Measurements from ENCODE around the gene TMPRSS9.

- TF ChIP-seq CTCF (IDR thresholded peaks at IDR 0.05; ENCODE audit: low read length) (no peak), EZH2 (IDR thresholded peaks at IDR 0.05; ENCODE audit: borderline replicate concordance, low read length) (no peak)
Measured at GRCh38 chr19:2387367-2388288, 27.6 kb downstream of the TMPRSS9 start.
